B cell (primary cell): Measurements from ENCODE around the gene CCDC86. TPM values are rescaled to one million over a fixed set of nuclear protein-coding genes. Genes with fewer than 3 reads are reported as not detected.

Experiments used
- ATAC-seq: fragments of 200-7000 bp; cut with Tn5 transposase; one replicate; pipeline ENCODE4 v1.10.0; 2021; ENCODE audit warnings: low read depth, mild to moderate bottlenecking, moderate number of reproducible peaks, moderate library complexity
- CTCF ChIA-PET: fragments of 350-600 bp; sonication (Branson Sonifier 250); formaldehyde crosslinking; loops from one replicate; lab custom pipeline; 2021; ENCODE audit warnings: antibody characterized with exemption, inconsistent platforms; lab: Charles Lee
- POLR2A ChIA-PET: fragments of 350-600 bp; sonication (Branson Sonifier 250); formaldehyde crosslinking; loops from one replicate; lab custom pipeline; 2021; ENCODE audit warnings: antibody characterized with exemption; lab: Charles Lee
- DNase-seq: peaks from one replicate; pipeline ENCODE4 v3.0.0; 2013
- H2AFZ ChIP-seq: 2 replicates; pipeline ENCODE4 v1.6.1; 2012; ENCODE audit warnings: mild to moderate bottlenecking, low read depth, low read length; ENCODE audit not compliant: insufficient read depth, poor library complexity, severe bottlenecking
- H3K27ac ChIP-seq, 2 donors: 1 replicate in 1 of 2; 2 replicates in 1 of 2; pipeline ENCODE4 v1.5.1; 2012 to 2013; ENCODE audit warnings: low read length in 2 of 2, mild to moderate bottlenecking in 2 of 2, moderate library complexity in 1 of 2
- H3K27me3 ChIP-seq, 4 experiments: fragments of 200-600 bp in 1 of 4; sonication (generic) in 1 of 4; replicated peaks in 1 of 4; 1 replicate in 2 of 4; 2 replicates in 2 of 4; pipeline versions ENCODE4 v1.6.1 to v1.7.0; 2013 to 2016; ENCODE audit warnings: low read length in 3 of 4, mild to moderate bottlenecking in 2 of 4, mixed read lengths in 1 of 4, moderate library complexity in 1 of 4; ENCODE audit not compliant: insufficient read depth in 4 of 4, control insufficient read depth in 3 of 4; ENCODE audit errors: control extremely low read depth in 1 of 4
- H3K36me3 ChIP-seq, 2 experiments: replicated peaks in 1 of 2; 1 replicate in 1 of 2; 2 replicates in 1 of 2; pipeline versions ENCODE4 v1.6.1 to v1.7.1; 2013; ENCODE audit warnings: low read length in 1 of 2; ENCODE audit not compliant: insufficient read depth in 2 of 2, control insufficient read depth in 1 of 2; ENCODE audit errors: control extremely low read depth in 1 of 2, extremely low read depth in 1 of 2
- H3K4me1 ChIP-seq, 2 donors: fragments of 200-600 bp in 1 of 2; sonication (generic) in 1 of 2; 1 replicate in 1 of 2; 2 replicates in 1 of 2; pipeline versions ENCODE4 v1.5.1 to v1.6.1; 2013 to 2017; ENCODE audit warnings: low read length in 2 of 2; ENCODE audit not compliant: control insufficient read depth in 2 of 2, insufficient read depth in 2 of 2
- H3K4me2 ChIP-seq: replicated peaks from 2 replicates; pipeline ENCODE3; 2012; ENCODE audit warnings: mild to moderate bottlenecking, low read depth, low read length; ENCODE audit not compliant: poor library complexity, severe bottlenecking
- H3K4me3 ChIP-seq, 5 experiments: fragments of 200-600 bp in 1 of 5; sonication (generic) in 1 of 5; 1 replicate in 3 of 5; 2 replicates in 2 of 5; pipeline versions ENCODE4 v1.5.1 to v1.7.0; 2011 to 2016; ENCODE audit warnings: low read length in 4 of 5, mild to moderate bottlenecking in 4 of 5, low read depth in 2 of 5, control low read depth in 1 of 5, moderate library complexity in 1 of 5; ENCODE audit not compliant: insufficient read depth in 1 of 5; ENCODE audit errors: control extremely low read depth in 1 of 5, extremely low read depth in 1 of 5
- H3K79me2 ChIP-seq: fragments of 200-600 bp; sonication (generic); one replicate; pipeline ENCODE4 v1.6.0; 2016; ENCODE audit warnings: low read length; ENCODE audit not compliant: control insufficient read depth, insufficient read depth
- H3K9ac ChIP-seq: fragments of 200-600 bp; sonication (generic); 2 replicates; pipeline ENCODE4 v1.6.1; 2017; ENCODE audit warnings: mild to moderate bottlenecking, low read length, moderate library complexity
- H3K9me3 ChIP-seq, 3 donors: one replicate each; pipeline versions ENCODE4 v1.6.1 to v1.7.1; 2013; ENCODE audit warnings: low read length in 2 of 3; ENCODE audit not compliant: control insufficient read depth in 2 of 3, insufficient read depth in 1 of 3; ENCODE audit errors: control extremely low read depth in 1 of 3
- H4K20me1 ChIP-seq: 2 replicates; pipeline ENCODE4 v1.6.0; 2012; ENCODE audit warnings: mild to moderate bottlenecking, low read length; ENCODE audit not compliant: insufficient read depth, control insufficient read depth, poor library complexity, severe bottlenecking
- H3K27ac Mint-ChIP-seq: one replicate; pipeline ENCODE4 v1.8.0; 2021; ENCODE audit warnings: mixed read lengths
- H3K27me3 Mint-ChIP-seq: one replicate; pipeline ENCODE4 v1.8.0; 2021; ENCODE audit warnings: mixed read lengths
- H3K4me1 Mint-ChIP-seq: one replicate; pipeline ENCODE4 v1.8.0; 2021; ENCODE audit warnings: mixed read lengths
- H3K4me3 Mint-ChIP-seq: one replicate; pipeline ENCODE4 v1.8.0; 2021; ENCODE audit warnings: mixed read lengths
- H3K9me3 Mint-ChIP-seq: one replicate; pipeline ENCODE4 v1.8.0; 2022; ENCODE audit warnings: mixed read lengths; ENCODE audit not compliant: insufficient read depth
- CTCF ChIP-seq: fragments of 200-600 bp; IDR thresholded peaks from one replicate; pipeline ENCODE4 v1.8.0; 2022; ENCODE audit warnings: antibody characterized with exemption, mild to moderate bottlenecking
- EZH2 ChIP-seq: IDR thresholded peaks from 2 replicates; pipeline ENCODE4 v1.6.1; 2012; ENCODE audit warnings: borderline replicate concordance, low read depth, mild to moderate bottlenecking, moderate library complexity, low read length; ENCODE audit not compliant: insufficient read depth, poor library complexity, severe bottlenecking
- WGBS: methylation state at CpG from one replicate; pipeline ENCODE4 v1.1.5; 2013; ENCODE audit warnings: missing lambda C conversion rate; ENCODE audit not compliant: insufficient coverage; 5-methylcytosine and 5-hydroxymethylcytosine counted together
- intact Hi-C: fragments of 100-400 bp; cut with micrococcal nuclease; formaldehyde crosslinking; loops from one replicate; pipeline ENCODE4 v1.10.0; 2022
- polyA plus RNA-seq: library from polyadenylated mRNA; depleted of rRNA; stranded (reverse); fragments of >200 nt; gene quantifications from 2 replicates; pipeline ENCODE4 v1.2.3, GENCODE V29; 2012
- total RNA-seq, 2 donors: library from RNA; stranded (reverse); fragments of 120-200 nt in 1 of 2; gene quantifications; 1 replicate in 1 of 2; 2 replicates in 1 of 2; pipeline versions ENCODE4 v1.2.3 to v1.2.4, GENCODE V29; 2013 to 2022

Gene CCDC86
- total and polyA plus RNA-seq, 2 donors (not counting 1 experiment from before 2014, with no cell fraction given) = 10.5 to 12.4 TPM

GRCh38 chr11:60860943-60861342 is 19.0 kb downstream of the CCDC86 start:
- WGBS = 5% methylated on average over 6 of the region's 7 CpGs
- ATAC-seq = no peak
- Histone ChIP-seq H3K4me2 (no peak overlapping the region), H3K36me3 (no peaks in the 10 kb centered on the region), H4K20me1 (no peaks in the 10 kb centered on the region), H3K9me3 (no peaks in the 10 kb centered on the region), H3K79me2 (no peaks in the 10 kb centered on the region), H3K9ac (no peak overlapping the region), H3K27me3 (peaks cover 0 to 3% (median 0%) of the 10 kb centered on the region in 4 experiments), H2AFZ (no peak overlapping the region), H3K27ac (no peak overlapping the region), H3K4me3 (no peak overlapping the region), H3K4me1 (peaks cover 4 to 7% of the 10 kb centered on the region in 2 donors)
- POLR2A ChIA-PET = interaction anchor here (0.6 kb wide), 1 partner anchor 39 kb away, joined by 3 read pairs; no protein-coding TSS in a partner anchor
- no peaks in the 10 kb centered on the region for H3K27me3 Mint-ChIP-seq
- no peak overlapping the region for H3K4me3 Mint-ChIP-seq
- H3K27ac Mint-ChIP-seq = no peak overlapping the region
- no peak for DNase-seq
- TF ChIP-seq CTCF (no peak), EZH2 (no peak)
- intact Hi-C loops = no loop called here
- no peaks in the 10 kb centered on the region for H3K9me3 Mint-ChIP-seq
- peaks cover 8% of the 10 kb centered on the region for H3K4me1 Mint-ChIP-seq
- CTCF ChIA-PET = no interaction called here

GRCh38 chr11:60862171-60862570 is 20.3 kb downstream of the CCDC86 start:
- Histone ChIP-seq H4K20me1 (no peaks in the 10 kb centered on the region), H3K4me1 (peaks cover 4 to 7% of the 10 kb centered on the region in 2 donors), H3K4me3 (no peak overlapping the region), H3K27me3 (peaks cover 0 to 3% (median 0%) of the 10 kb centered on the region in 4 experiments), H2AFZ (no peak overlapping the region), H3K9ac (no peak overlapping the region), H3K9me3 (no peaks in the 10 kb centered on the region), H3K36me3 (no peaks in the 10 kb centered on the region), H3K79me2 (no peaks in the 10 kb centered on the region), H3K4me2 (no peak overlapping the region), H3K27ac (no peak overlapping the region)
- Mint-ChIP-seq H3K4me1 (peaks cover 8% of the 10 kb centered on the region), H3K4me3 (no peak overlapping the region), H3K9me3 (no peaks in the 10 kb centered on the region), H3K27me3 (no peaks in the 10 kb centered on the region), H3K27ac (no peak overlapping the region)
- ChIA-PET POLR2A (no interaction called here), CTCF (interaction anchor here (0.6 kb wide), 1 partner anchor 560 kb away, joined by 4 read pairs; no protein-coding TSS in a partner anchor)
- no peak for TF ChIP-seq CTCF
- DNase-seq (no peak), ATAC-seq (no peak)
- intact Hi-C loops = no loop called here
- 98% methylated on average over 9 of the region's 9 CpGs for WGBS
